Subcutaneous abdominal adipose tissue (tissue), 5 donors: Measurements from ENCODE around the gene LZTR1.
A peak's percentile ranks its signal among the peaks of the same experiment; 100 is the strongest.

Source experiments
- H3K27ac ChIP-seq: one replicate; pipeline ENCODE4 v1.7.0; 2013; ENCODE audit warnings: low read depth, mild to moderate bottlenecking, inconsistent platforms, low read length, moderate library complexity
- H3K27me3 ChIP-seq, 5 donors: one replicate each; pipeline ENCODE4 v1.7.0; 2013; ENCODE audit warnings: low read length in 5 of 5, inconsistent platforms in 1 of 5; ENCODE audit not compliant: control insufficient read depth in 5 of 5, insufficient read depth in 4 of 5
- H3K36me3 ChIP-seq, 5 donors: one replicate each; pipeline ENCODE4 v1.7.0; 2013; ENCODE audit warnings: low read length in 5 of 5; ENCODE audit not compliant: control insufficient read depth in 5 of 5, insufficient read depth in 5 of 5
- H3K4me1 ChIP-seq, 5 donors: one replicate each; pipeline ENCODE4 v1.7.0; 2013; ENCODE audit warnings: low read length in 5 of 5, mild to moderate bottlenecking in 3 of 5, moderate library complexity in 1 of 5; ENCODE audit not compliant: control insufficient read depth in 5 of 5, insufficient read depth in 5 of 5
- H3K4me3 ChIP-seq, 5 donors: one replicate each; pipeline ENCODE4 v1.7.0; 2013; ENCODE audit warnings: low read length in 5 of 5, low read depth in 1 of 5
- H3K9ac ChIP-seq, 5 donors: one replicate each; pipeline ENCODE4 v1.7.0; 2013; ENCODE audit warnings: low read length in 5 of 5, mild to moderate bottlenecking in 4 of 5, moderate library complexity in 3 of 5
- H3K9me3 ChIP-seq, 5 donors: one replicate each; pipeline ENCODE4 v1.7.0; 2013; ENCODE audit warnings: low read length in 5 of 5; ENCODE audit not compliant: control insufficient read depth in 5 of 5
- donor health status: healthy.
- donor health status: healthy.
- donor health status: healthy.
- donor health status: healthy.
- donor health status: healthy.

The LZTR1 gene

GRCh38 chr22:21025763-21026755 lies 44.0 kb downstream of the LZTR1 start:
- Histone ChIP-seq H3K4me3 (no peak overlapping the region), H3K27me3 (peaks cover 0 to 11% (median 7%) of the 10 kb centered on the region in 5 donors), H3K9ac (no peak overlapping the region), H3K9me3 (no peaks in the 10 kb centered on the region), H3K4me1 (peaks cover 0 to 9% (median 0%) of the 10 kb centered on the region in 5 donors), H3K36me3 (peaks cover 0 to 2% (median 0%) of the 10 kb centered on the region in 5 donors), H3K27ac (no peak overlapping the region)

- peaks cover 0 to 15% (median 6%) of the 10 kb centered on the region in 5 donors for H3K4me1 ChIP-seq
- no peak overlapping the region for H3K27ac ChIP-seq
- H3K9ac ChIP-seq = no peak overlapping the region
- peaks cover 3 to 21% (median 11%) of the 10 kb centered on the region in 5 donors for H3K27me3 ChIP-seq
- H3K4me3 ChIP-seq = no peak overlapping the region
- H3K9me3 ChIP-seq = no peaks in the 10 kb centered on the region
- peaks cover 0 to 2% (median 0%) of the 10 kb centered on the region in 5 donors for H3K36me3 ChIP-seq
These were observed 44.9 kb downstream of the LZTR1 start for GRCh38 chr22:21026783-21027692.

- Histone ChIP-seq H3K4me1 (peaks cover 0 to 28% (median 18%) of the 10 kb centered on the region in 5 donors), H3K27me3 (peaks cover 3 to 23% (median 11%) of the 10 kb centered on the region in 5 donors), H3K9me3 (no peaks in the 10 kb centered on the region), H3K9ac (no peak overlapping the region), H3K27ac (no peak overlapping the region), H3K36me3 (peaks cover 0 to 2% (median 0%) of the 10 kb centered on the region in 5 donors), H3K4me3 (no peak overlapping the region)
These were observed 46.5 kb downstream of the LZTR1 start for GRCh38 chr22:21028277-21029251.

GRCh38 chr22:21029486-21030025 lies 47.5 kb downstream of the LZTR1 start:
- no peak overlapping the region for H3K9ac ChIP-seq
- H3K4me3 ChIP-seq = no peak overlapping the region
- no peaks in the 10 kb centered on the region for H3K9me3 ChIP-seq
- H3K36me3 ChIP-seq = peaks cover 0 to 2% (median 0%) of the 10 kb centered on the region in 5 donors
- no peak overlapping the region for H3K27ac ChIP-seq
- H3K4me1 ChIP-seq = peaks cover 0 to 28% (median 18%) of the 10 kb centered on the region in 5 donors
- H3K27me3 ChIP-seq = peaks cover 3 to 23% (median 11%) of the 10 kb centered on the region in 5 donors

- H3K9me3 ChIP-seq = no peaks in the 10 kb centered on the region
- no peak overlapping the region for H3K27ac ChIP-seq
- H3K36me3 ChIP-seq = peaks cover 0 to 2% (median 0%) of the 10 kb centered on the region in 5 donors
- H3K4me1 ChIP-seq = peaks cover 0 to 28% (median 18%) of the 10 kb centered on the region in 5 donors
- H3K9ac ChIP-seq = no peak overlapping the region
- peaks cover 3 to 23% (median 11%) of the 10 kb centered on the region in 5 donors for H3K27me3 ChIP-seq
- no peak overlapping the region for H3K4me3 ChIP-seq
These were observed 47.9 kb downstream of the LZTR1 start for GRCh38 chr22:21030032-21030431.

GRCh38 chr22:21030621-21031544 lies 48.8 kb downstream of the LZTR1 start:
- Histone ChIP-seq H3K36me3 (no peaks in the 10 kb centered on the region), H3K4me1 (peaks cover 0 to 31% (median 18%) of the 10 kb centered on the region in 5 donors), H3K27me3 (peaks cover 3 to 23% (median 11%) of the 10 kb centered on the region in 5 donors), H3K4me3 (no peak overlapping the region), H3K9me3 (no peaks in the 10 kb centered on the region), H3K27ac (no peak overlapping the region), H3K9ac (no peak overlapping the region)

- no peaks in the 10 kb centered on the region for H3K9me3 ChIP-seq
- peaks cover 3 to 23% (median 11%) of the 10 kb centered on the region in 5 donors for H3K27me3 ChIP-seq
- H3K4me3 ChIP-seq = peak overlapping the region in 3 of 5 donors; percentile 39 to 68 (median 64)
- peak overlapping the region in 1 of 5 donors; percentile 45 for H3K9ac ChIP-seq
- no peaks in the 10 kb centered on the region for H3K36me3 ChIP-seq
- H3K4me1 ChIP-seq = peaks cover 0 to 31% (median 18%) of the 10 kb centered on the region in 5 donors
- H3K27ac ChIP-seq = no peak overlapping the region
These were observed 49.5 kb downstream of the LZTR1 start for GRCh38 chr22:21031545-21032036.
